Measurements from ENCODE around the gene LY6G5C. TPM values are rescaled to one million over a fixed set of nuclear protein-coding genes. Genes with fewer than 3 reads are reported as not detected.
A peak's percentile ranks its signal among the peaks of the same experiment; 100 is the strongest.

LY6G5C gene
- total and polyA plus RNA-seq, 10 donors: 3.3 to 7.9 (median 5.2) TPM

- H3K4me1 ChIP-seq: peaks cover 18 to 68% (median 51%) of the 10 kb centered on the region in 6 donors
- no peaks in the 10 kb centered on the region for H3K9me3 ChIP-seq
- peaks cover 1 to 38% (median 6%) of the 10 kb centered on the region in 6 donors for H3K36me3 ChIP-seq
- intact Hi-C loops (cut with DNase I; ENCODE audit: low total_unique reads): no loop called here
- peak; percentile 56 for DNase-seq
- WGBS, 5 donors: 76 to 79% (median 78%) methylated on average over 12 of the region's 12 CpGs
- TF ChIP-seq POLR2A (IDR thresholded peaks at IDR 0.05) (no peak), POLR2AphosphoS5 (IDR thresholded peaks at IDR 0.05) (peak in 1 of 3 donors; percentile 55)
- no peaks in the 10 kb centered on the region for H3K27me3 ChIP-seq (replicated peaks in 1 of 7)
- H3K4me3 ChIP-seq: no peak overlapping the region
- H3K27ac ChIP-seq: peak overlapping the region in 5 of 8 donors; percentile 93 to 99 (median 95)
These were observed 44.9 kb upstream of the LY6G5C start for GRCh38 chr6:31725502-31726350.

GRCh38 chr6:31723980-31724691, 43.3 kb upstream of the LY6G5C start:
- H3K4me1 ChIP-seq: peaks cover 18 to 52% (median 40%) of the 10 kb centered on the region in 6 donors
- 89 to 93% (median 90%) methylated on average over 23 to 25 of the region's 25 CpGs for WGBS, 5 donors
- H3K27me3 ChIP-seq (replicated peaks in 1 of 7): no peaks in the 10 kb centered on the region
- no peaks in the 10 kb centered on the region for H3K9me3 ChIP-seq
- H3K27ac ChIP-seq: no peak overlapping the region
- H3K36me3 ChIP-seq: peaks cover 0 to 32% (median 1%) of the 10 kb centered on the region in 6 donors
- DNase-seq: no peak
- peak overlapping the region in 1 of 8 donors; percentile 6 for H3K4me3 ChIP-seq
- intact Hi-C loops (cut with DNase I; ENCODE audit: low total_unique reads): no loop called here
- TF ChIP-seq POLR2AphosphoS5 (IDR thresholded peaks at IDR 0.05) (peak in 1 of 3 donors; percentile 69), CTCF (IDR thresholded peaks at IDR 0.05 in 8 of 11, conservative IDR thresholded peaks at IDR 0.05 in 3 of 11) (no peak), POLR2A (IDR thresholded peaks at IDR 0.05) (no peak)

GRCh38 chr6:31723245-31723979, 42.5 kb upstream of the LY6G5C start, which contains the start of gene MPIG6B:
Gene MPIG6B (plus strand): TSS chr6:31723373. CDS start chr6:31723384, 11 bp downstream.
- Histone ChIP-seq H3K36me3 (peaks cover 0 to 32% (median 1%) of the 10 kb centered on the region in 6 donors), H3K27ac (peak within 1 kb of the TSS in 1 of 8 donors; percentile 24), H3K4me1 (peaks cover 12 to 45% (median 33%) of the 10 kb centered on the region in 6 donors), H3K4me3 (peak within 1 kb of the TSS in 1 of 8 donors; percentile 6), H3K27me3 (replicated peaks in 1 of 7) (no peaks in the 10 kb centered on the region), H3K9me3 (no peaks in the 10 kb centered on the region)
- no peak for TF ChIP-seq CTCF (IDR thresholded peaks at IDR 0.05 in 8 of 11, conservative IDR thresholded peaks at IDR 0.05 in 3 of 11)
- peak in 1 of 3 donors; percentile 55 for TF ChIP-seq POLR2AphosphoS5 (IDR thresholded peaks at IDR 0.05)
- peak; percentile 83 for DNase-seq
- WGBS, 5 donors: 58 to 71% (median 63%) methylated on average over 41 to 46 of the region's 46 CpGs
- intact Hi-C loops (cut with DNase I; ENCODE audit: low total_unique reads): no loop called here

- intact Hi-C loops (cut with DNase I; ENCODE audit: low total_unique reads): no loop called here
- WGBS, 5 donors: 91 to 100% (median 92%) methylated on average over 3 of the region's 3 CpGs
- no peaks in the 10 kb centered on the region for H3K9me3 ChIP-seq
- no peak overlapping the region for H3K27ac ChIP-seq
- no peaks in the 10 kb centered on the region for H3K27me3 ChIP-seq (replicated peaks in 1 of 7)
- DNase-seq: peak; percentile 37
- peaks cover 0 to 25% (median 1%) of the 10 kb centered on the region in 6 donors for H3K36me3 ChIP-seq
- H3K4me1 ChIP-seq: peaks cover 5 to 32% (median 21%) of the 10 kb centered on the region in 6 donors
- no peak overlapping the region for H3K4me3 ChIP-seq
- TF ChIP-seq CTCF (IDR thresholded peaks at IDR 0.05 in 8 of 11, conservative IDR thresholded peaks at IDR 0.05 in 3 of 11): no peak
- TF ChIP-seq POLR2AphosphoS5 (IDR thresholded peaks at IDR 0.05): no peak
- no peak for TF ChIP-seq POLR2A (IDR thresholded peaks at IDR 0.05)
These were observed 41.3 kb upstream of the LY6G5C start for GRCh38 chr6:31722173-31722572.

All from spleen (tissue), 11 donors.